K562 (cell line): ENCODE results near the gene HNRNPA3. TPM values are rescaled to one million over a fixed set of nuclear protein-coding genes. Genes with fewer than 3 reads are reported as not detected.

Experiments
- ATF2 ChIP-seq: sonication (generic); formaldehyde crosslinking; IDR thresholded peaks from 2 replicates; pipeline ENCODE4 v1.8.1; 2022; ENCODE audit warnings: missing genetic modification reagents
- EGR1 ChIP-seq: fragments of 450-650 bp; conservative IDR thresholded peaks from 2 replicates; pipeline ENCODE4 v1.6.1; 2017; ENCODE audit warnings: mild to moderate bottlenecking
- ESRRB ChIP-seq: fragments of 250-450 bp; sonication (Bioruptor Pico); IDR thresholded peaks from 2 replicates; pipeline ENCODE4 v1.5.0; 2020; ENCODE audit warnings: mild to moderate bottlenecking, moderate library complexity, borderline replicate concordance
- FOXK2 ChIP-seq, 2 experiments: fragments of 450-650 bp; IDR thresholded peaks in 1 of 2; conservative IDR thresholded peaks in 1 of 2; 2 replicates each; pipeline ENCODE4 v1.6.1; 2016; ENCODE audit warnings: low read depth in 2 of 2, mild to moderate bottlenecking in 1 of 2
- HNRNPL ChIP-seq: fragments of 200-400 bp; formaldehyde crosslinking; IDR thresholded peaks from 2 replicates; pipeline ENCODE4 v1.6.1; 2017; ENCODE audit warnings: low read depth, mild to moderate bottlenecking, low read length
- NFATC3 ChIP-seq: fragments of 450-650 bp; IDR thresholded peaks from 2 replicates; pipeline ENCODE4 v1.6.1; 2017; ENCODE audit warnings: mild to moderate bottlenecking
- NFYB ChIP-seq: IDR thresholded peaks from 2 replicates; pipeline ENCODE4 v1.6.1; 2011; ENCODE audit warnings: mild to moderate bottlenecking, moderate library complexity; ENCODE audit not compliant: insufficient read length; ENCODE audit errors: extremely low read depth
- NONO ChIP-seq, 2 experiments: fragments of 200-400 bp in 1 of 2; fragments of 450-650 bp in 1 of 2; formaldehyde crosslinking in 1 of 2; IDR thresholded peaks; 2 replicates each; pipeline ENCODE4 v1.6.1; 2017; ENCODE audit warnings: low read depth in 2 of 2, mild to moderate bottlenecking in 2 of 2, moderate library complexity in 2 of 2, low read length in 1 of 2
- NR2C2 ChIP-seq, 2 experiments: fragments of 200-800 bp in 1 of 2; sonication (Bioruptor generic) in 1 of 2; sonication (generic) in 1 of 2; formaldehyde crosslinking in 1 of 2; IDR thresholded peaks; 2 replicates each; pipeline versions ENCODE4 v1.6.1 to v1.8.0; 2016 to 2022; ENCODE audit warnings: mild to moderate bottlenecking in 1 of 2, missing compliant biosample characterization in 1 of 2, missing genetic modification characterization in 1 of 2, missing genetic modification reagents in 1 of 2
- TOE1 ChIP-seq, 2 experiments: fragments of 450-650 bp in 1 of 2; sonication (generic) in 1 of 2; formaldehyde crosslinking in 1 of 2; IDR thresholded peaks; 2 replicates each; pipeline versions ENCODE4 v1.7.1 to v1.8.0; 2016 to 2022; ENCODE audit warnings: borderline replicate concordance in 2 of 2, mild to moderate bottlenecking in 2 of 2, antibody characterized with exemption in 1 of 2, inconsistent platforms in 1 of 2, low read depth in 1 of 2, missing genetic modification reagents in 1 of 2, moderate library complexity in 1 of 2
- ZBTB11 ChIP-seq, 3 experiments: fragments of 200-800 bp in 1 of 3; fragments of 250-450 bp in 1 of 3; fragments of 450-650 bp in 1 of 3; sonication (Bioruptor Pico) in 1 of 3; sonication (Bioruptor generic) in 1 of 3; formaldehyde crosslinking in 1 of 3; IDR thresholded peaks; 2 replicates each; pipeline versions ENCODE4 v1.6.1 to v1.8.0; 2016 to 2022; ENCODE audit warnings: mild to moderate bottlenecking in 2 of 3, missing genetic modification characterization in 2 of 3, missing compliant biosample characterization in 1 of 3, moderate library complexity in 1 of 3
- ZBTB26 ChIP-seq: fragments of 450-650 bp; formaldehyde crosslinking; IDR thresholded peaks from 2 replicates; pipeline ENCODE4 v1.4.0; 2022; ENCODE audit warnings: missing genetic modification characterization
- ZNF277 ChIP-seq: fragments of 250-450 bp; sonication (Bioruptor Pico); IDR thresholded peaks from 2 replicates; pipeline ENCODE4 v1.8.0; 2022; ENCODE audit warnings: inconsistent platforms, mild to moderate bottlenecking, moderate library complexity, borderline replicate concordance
- ZNF584 ChIP-seq: fragments of 200-800 bp; sonication (Bioruptor generic); IDR thresholded peaks from 2 replicates; pipeline ENCODE4 v1.6.1; 2016; ENCODE audit warnings: low read depth, mild to moderate bottlenecking, missing genetic modification characterization, missing compliant biosample characterization
- ZNF586 ChIP-seq: fragments of 450-650 bp; formaldehyde crosslinking; conservative IDR thresholded peaks from 2 replicates; pipeline ENCODE4 v1.4.0; 2020; ENCODE audit warnings: mild to moderate bottlenecking, moderate library complexity
- ZNF785 ChIP-seq: fragments of 250-450 bp; sonication (Bioruptor Pico); IDR thresholded peaks from 2 replicates; pipeline ENCODE4 v1.4.0; 2020; ENCODE audit warnings: mild to moderate bottlenecking
- polyA plus RNA-seq, 8 experiments: library from polyadenylated mRNA; depleted of rRNA in 4 of 8; stranded (reverse) in 5 of 8; unstranded in 3 of 8; fragments of >200 nt; fragmentation: Nextera tagmentation in 2 of 8; fragmentation: Illumina TruSeq in 1 of 8; extraction: Ambion mirVana in 2 of 8; extraction: Trizol in 1 of 8; gene quantifications; 2 replicates each; pipeline versions ENCODE4 v1.2.1 to v1.2.3, GENCODE V29; 2011 to 2014; ENCODE audit warnings: inconsistent platforms in 1 of 8, missing spikeins in 1 of 8
- total RNA-seq, 7 experiments: library from RNA; depleted of rRNA in 6 of 7; stranded (reverse); fragments of >200 nt in 6 of 7; fragmentation: Illumina TruSeq in 2 of 7; extraction: Trizol in 2 of 7; gene quantifications; 2 replicates each; pipeline versions ENCODE4 v1.2.1 to v1.2.3, GENCODE V29; 2011 to 2021; ENCODE audit warnings: low replicate concordance in 1 of 7

The HNRNPA3 gene
- total and polyA plus RNA-seq, 9 of the 15 experiments (the other 6 are each of a cell fraction or from before 2014, with no cell fraction given) = 72.8 to 428 (median 192) TPM

- no peak for TF ChIP-seq ZBTB26 (CRISPR knock-in tag)
- no peak for TF ChIP-seq ZNF586 (CRISPR knock-in tag)
- no peak for TF ChIP-seq ZBTB11 (CRISPR knock-in tag; IDR thresholded peaks at IDR 0.05)
- TF ChIP-seq NFATC3 = peak; percentile 70; the same call in 1 of the 2 replicates
- TF ChIP-seq ZNF785 (CRISPR knock-in tag) = no peak
- TF ChIP-seq ZNF584 (CRISPR knock-in tag) = peak; percentile 85
- TF ChIP-seq NR2C2 (CRISPR knock-in tag; IDR thresholded peaks at IDR 0.05) = no peak
- peak; percentile 72 for TF ChIP-seq NR2C2 (tag; IDR thresholded peaks at IDR 0.05)
- TF ChIP-seq NFYB = no peak
- no peak for TF ChIP-seq HNRNPL
- no peak for TF ChIP-seq ESRRB (CRISPR knock-in tag)
- TF ChIP-seq FOXK2 (conservative IDR thresholded peaks at IDR 0.05 in 1 of 2, IDR thresholded peaks at IDR 0.05 in 1 of 2; ENCODE audit: low read depth in 2 of 2) = peak; percentile 48 to 70
- no peak for TF ChIP-seq ATF2 (CRISPR knock-in tag)
- no peak for TF ChIP-seq EGR1
- TF ChIP-seq TOE1 (IDR thresholded peaks at IDR 0.05; ENCODE audit: borderline replicate concordance) = 0 out of 2 replicates have a peak, but pooled peaks have one; percentile 12
- TF ChIP-seq TOE1 (CRISPR knock-in tag; IDR thresholded peaks at IDR 0.05; ENCODE audit: borderline replicate concordance, low read depth) = no peak
- no peak for TF ChIP-seq NONO (IDR thresholded peaks at IDR 0.05; ENCODE audit: low read depth in 2 of 2, low read length in 1 of 2)
- TF ChIP-seq ZNF277 (CRISPR knock-in tag) = no peak
Measured at GRCh38 chr2:177242121-177242987, 29.8 kb downstream of the HNRNPA3 start (continued).
